Activated T-cell treated with anti-CD3 and anti-CD28 coated beads for 1 hour (primary cell): ENCODE measurements around the gene NNT.
"Not testable (repeated sequence)": the region's sequence is repeated elsewhere in the genome, so short reads cannot be mapped to it uniquely, and the experiment has no call there.

Experiments
- DNase-seq: peaks from one replicate; pipeline ENCODE4 v3.0.0-alpha.2; 2020; ENCODE audit warnings: low read depth

NNT gene

GRCh38 chr5:43583724-43584123, 19.3 kb upstream of the NNT start:
- no peak for DNase-seq

DNA sequence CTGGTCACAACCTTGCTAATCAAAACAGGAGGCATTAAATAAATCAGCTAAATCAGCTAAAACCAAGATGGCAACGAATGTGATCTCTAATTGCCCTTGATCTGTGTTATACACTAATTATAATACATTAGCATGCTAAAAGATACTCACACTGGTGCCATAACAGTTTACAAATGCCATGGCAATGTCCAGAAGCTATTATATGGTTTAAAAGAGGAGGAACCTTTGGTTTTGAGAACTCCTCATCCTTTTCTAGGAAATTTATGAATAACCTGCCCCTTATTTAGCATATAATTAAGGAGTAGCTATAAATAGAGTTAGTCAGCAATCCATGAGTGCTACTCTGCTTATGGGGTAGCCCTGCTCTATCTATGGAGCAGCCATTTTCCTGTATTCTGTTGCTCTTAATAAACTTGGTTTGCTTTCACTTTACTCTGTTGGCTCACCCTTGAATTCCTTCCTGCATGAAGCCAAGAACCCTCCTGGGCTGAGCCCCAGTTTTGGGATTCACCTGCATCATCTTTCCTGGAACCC, 18.7 kb upstream of the NNT start:
- DNase-seq, result no peak

DNA sequence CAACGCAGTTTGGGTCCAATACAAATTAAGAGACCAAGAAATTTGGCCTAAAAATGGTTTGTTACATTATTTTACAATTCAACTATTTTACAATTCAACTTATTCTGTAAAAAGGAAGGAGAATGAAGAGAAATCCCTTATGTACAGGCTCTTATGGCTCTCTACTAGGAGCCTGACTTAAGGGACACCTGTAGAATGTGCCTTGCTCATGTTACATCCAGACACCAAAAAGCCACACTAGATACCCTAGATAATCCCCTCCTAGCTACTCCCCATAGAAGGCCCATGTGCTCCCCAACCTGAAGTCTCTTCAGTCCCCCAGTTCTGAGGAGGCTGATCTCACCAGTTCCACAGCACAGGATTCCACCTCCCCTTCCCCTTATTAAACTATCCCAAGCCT, 14.1 kb upstream of the NNT start:
- no peak for DNase-seq

GRCh38 chr5:43589310-43589709, 13.7 kb upstream of the NNT start:
- no peak for DNase-seq

DNA sequence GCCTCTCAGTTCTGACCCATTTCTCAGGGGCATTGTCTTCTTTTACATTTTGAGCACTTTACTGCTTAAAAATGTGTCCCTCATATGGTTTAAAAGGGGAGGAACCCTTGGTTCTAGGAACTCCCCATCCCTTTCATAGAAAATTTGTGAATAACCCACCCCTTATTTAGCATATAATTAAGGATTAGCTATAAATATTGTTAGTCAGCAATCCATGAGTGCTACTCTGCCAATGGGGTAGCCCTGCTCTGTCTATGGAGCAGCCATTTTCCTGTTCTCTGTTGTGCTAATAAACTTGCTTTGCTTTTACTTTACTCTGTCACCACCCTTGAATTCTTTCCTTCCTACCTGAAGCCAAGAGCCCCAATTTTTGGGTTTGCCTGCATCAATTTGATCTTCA, 12.3 kb upstream of the NNT start:
- DNase-seq, result no peak

DNA sequence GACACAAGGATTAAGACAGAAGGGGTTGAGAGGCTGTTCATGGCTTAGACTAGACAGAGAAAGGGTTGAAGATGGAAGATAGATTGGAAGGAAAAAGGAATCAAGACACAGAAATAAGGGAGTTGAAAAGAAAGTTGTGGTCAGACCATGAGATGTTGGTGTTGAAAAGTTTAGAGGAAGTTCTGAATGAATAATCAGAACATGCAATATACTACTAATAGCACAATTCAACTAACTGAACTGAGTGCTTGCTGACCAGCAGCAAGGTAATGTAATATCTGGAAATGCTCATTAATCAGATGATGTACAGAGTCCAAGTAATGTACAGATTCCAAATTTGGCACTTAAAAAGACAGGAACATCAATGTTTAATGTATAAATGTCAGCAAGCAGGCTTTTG, 10.6 kb upstream of the NNT start:
- DNase-seq, result no peak

GRCh38 chr5:43598927-43599326, 4.1 kb upstream of the NNT start:
- DNase-seq, result not testable (repeated sequence)

- DNase-seq, result no peak
These were observed 1.3 kb upstream of the NNT start for GRCh38 chr5:43601454-43602260.

DNA sequence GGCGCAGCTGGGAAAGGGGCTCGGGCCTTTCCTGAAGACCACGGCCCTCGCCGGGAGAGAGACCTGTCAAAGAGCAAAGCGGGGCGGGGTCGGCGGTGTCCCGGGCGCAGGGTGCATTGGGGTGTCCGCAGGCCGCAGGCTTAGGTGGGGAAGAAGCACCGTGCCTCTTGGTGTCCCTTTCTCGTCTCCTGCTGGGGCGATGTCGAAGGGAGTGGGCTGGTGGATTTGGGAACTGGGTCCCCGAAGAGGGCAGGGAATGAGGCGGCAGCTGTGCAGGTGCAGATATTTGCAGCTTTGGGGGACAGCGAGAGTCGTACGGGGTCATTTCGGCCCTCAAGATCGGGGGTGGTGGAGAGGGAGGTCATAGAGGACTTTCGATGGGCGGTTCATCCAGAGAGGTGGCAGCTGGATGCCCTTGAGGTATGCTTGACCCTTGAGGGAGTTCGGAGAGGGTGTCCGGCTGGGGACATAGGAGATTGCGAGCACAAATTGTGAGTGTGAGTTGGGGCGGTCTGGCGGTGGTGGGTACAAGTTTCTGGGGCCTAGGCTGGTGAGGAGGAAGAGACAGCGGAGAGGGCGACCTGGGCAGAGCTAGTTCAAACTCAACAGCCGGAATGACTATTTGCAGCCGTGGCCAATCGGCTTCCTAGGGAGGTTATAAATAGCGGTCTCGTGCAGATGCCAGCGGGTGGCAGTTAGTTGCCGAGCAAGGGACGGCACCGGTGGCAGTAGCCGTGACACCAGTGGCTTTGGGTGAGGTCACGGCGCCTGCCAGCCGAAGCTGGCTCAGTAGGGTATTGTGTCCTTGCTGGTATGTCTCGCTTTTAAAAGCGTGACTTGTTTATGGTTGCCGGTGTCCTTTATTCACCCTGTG, 601 bp downstream of the NNT start:
- peak; percentile 48 for DNase-seq

- DNase-seq, result no peak
These were observed 1.7 kb downstream of the NNT start for GRCh38 chr5:43604699-43605098.

DNA sequence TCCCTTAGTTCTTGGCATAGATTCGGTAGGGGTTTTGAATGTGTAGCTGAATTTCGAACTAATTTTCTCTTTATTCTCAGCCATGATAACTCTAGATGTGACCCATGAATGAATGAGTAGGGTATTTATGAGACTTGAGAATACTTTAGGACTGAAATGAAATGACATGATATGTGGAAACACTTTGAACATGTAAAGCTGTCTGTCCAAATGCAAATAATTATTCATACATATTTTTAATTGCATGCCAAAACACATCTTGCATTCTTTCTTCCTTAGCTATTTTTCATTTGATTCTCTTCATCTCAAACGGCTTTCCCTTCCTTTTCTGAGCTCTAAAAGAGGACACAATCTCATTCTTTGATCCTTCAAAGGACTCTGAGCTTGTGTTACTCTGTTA, 3.4 kb downstream of the NNT start:
- DNase-seq, result no peak

DNA sequence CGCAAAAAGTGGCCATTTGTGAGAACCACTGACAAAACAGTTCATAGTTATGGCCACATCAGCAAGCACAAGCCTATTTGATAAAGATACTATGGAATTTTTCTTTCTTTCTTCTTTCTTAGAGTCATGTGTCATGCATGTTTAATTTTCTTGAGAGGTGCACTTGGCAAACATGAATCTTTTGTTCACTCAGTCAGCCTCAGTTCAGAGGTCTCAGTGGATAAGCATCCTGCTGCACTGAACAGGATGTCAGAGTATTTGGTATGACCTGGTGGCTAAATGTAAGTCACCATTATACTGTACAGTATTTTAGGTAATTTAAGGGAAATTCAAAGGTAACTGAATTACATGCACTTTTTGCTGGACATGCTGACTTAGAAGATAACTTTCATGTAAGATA, 5.4 kb downstream of the NNT start:
- DNase-seq, result no peak

GRCh38 chr5:43609752-43610151, 6.8 kb downstream of the NNT start:
- DNase-seq, result no peak

- no peak for DNase-seq
These were observed 10.4 kb downstream of the NNT start for GRCh38 chr5:43613370-43613769.

GRCh38 chr5:43615445-43616184, 12.6 kb downstream of the NNT start:
- DNase-seq, result no peak

DNA sequence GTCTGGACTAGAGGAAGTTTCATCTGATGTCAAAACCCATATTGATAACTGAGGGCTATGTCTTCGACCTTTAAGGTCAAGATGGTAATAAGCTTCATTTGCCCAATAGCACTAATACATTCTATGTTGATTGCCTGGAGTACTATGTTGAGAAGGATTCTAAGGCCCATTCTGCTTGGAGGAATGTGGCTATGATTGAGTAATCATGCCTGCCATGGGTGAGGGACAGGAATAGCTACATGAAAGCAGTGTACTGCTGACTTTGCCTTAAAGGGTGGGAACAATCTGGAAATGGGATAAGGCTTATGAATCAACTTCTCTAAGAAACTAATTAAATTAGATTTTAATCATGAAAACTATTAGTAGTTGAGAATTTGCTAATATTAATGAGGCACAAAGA, 13.6 kb downstream of the NNT start:
- no peak for DNase-seq

DNA sequence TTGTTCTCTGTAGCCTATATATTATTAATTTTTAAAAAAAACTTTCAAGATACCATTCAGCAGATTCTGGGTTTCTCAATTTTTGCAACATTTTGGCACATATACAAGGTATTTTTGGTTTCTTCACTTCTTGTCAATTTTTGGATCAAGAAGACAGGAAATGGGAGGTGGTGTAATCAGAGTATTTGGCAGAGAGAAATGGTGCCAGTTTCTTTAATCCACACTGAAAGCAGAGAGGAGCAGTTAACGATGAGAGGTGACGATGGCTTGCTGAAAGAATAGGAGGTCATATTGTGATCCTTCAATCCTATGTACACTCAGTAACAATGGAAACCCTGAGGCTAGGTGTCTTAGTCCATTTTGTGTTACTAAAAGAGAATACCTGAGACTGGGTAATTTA, 16.4 kb downstream of the NNT start:
- no peak for DNase-seq

GRCh38 chr5:43619911-43620310, 16.9 kb downstream of the NNT start:
- no peak for DNase-seq

GRCh38 chr5:43620944-43621505, 18.0 kb downstream of the NNT start:
- no peak for DNase-seq

DNA sequence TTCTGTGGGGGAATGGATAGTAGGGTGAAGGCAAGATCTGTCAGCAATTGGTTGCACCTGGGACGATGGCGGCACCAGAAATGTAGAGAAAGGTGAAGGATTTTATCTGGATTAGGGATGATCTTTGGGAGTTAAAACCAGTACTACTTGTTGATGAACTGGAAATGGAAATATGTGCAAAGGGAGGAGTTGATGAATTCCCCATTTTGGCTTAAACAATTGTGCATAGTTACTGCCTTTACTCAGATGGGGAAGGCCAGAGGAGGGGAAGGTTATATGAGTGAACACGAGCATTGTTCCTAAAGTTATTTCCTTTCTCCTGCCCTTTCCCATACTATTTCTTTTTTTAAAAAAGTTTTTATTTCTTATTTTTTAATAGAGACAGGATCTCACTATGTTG, 19.1 kb downstream of the NNT start:
- no peak for DNase-seq

DNA sequence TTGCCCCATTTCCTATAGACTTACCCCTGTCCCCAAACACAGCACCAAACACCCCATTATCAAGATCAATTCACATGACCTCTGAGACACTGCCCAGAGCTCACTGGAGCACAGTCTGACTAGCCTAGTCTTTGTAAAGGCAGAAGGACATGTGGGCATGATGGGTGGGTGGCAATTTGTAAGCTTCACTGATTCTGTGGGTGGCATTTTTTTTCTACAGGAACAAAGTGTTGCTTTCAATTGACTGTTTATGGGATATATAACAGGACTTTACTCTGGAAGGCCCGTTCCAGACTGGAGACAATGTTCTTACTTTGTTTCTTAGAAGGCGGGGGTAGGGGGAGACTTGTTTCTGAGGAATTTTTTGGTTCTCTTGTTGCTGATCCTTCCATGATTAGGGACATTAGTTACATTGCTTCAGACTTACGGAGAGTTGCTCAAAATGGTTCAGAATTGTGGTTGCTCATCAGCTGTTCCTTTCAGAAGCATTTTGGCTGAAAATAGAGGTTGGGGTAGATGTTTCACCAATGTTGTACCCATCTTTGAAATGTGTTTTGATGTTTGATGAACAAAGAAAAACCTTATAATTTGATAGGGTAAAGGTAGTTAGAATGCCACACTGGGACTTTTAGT, 20.2 kb downstream of the NNT start:
- no peak for DNase-seq

GRCh38 chr5:43627028-43627427, 24.0 kb downstream of the NNT start:
- DNase-seq, result no peak
